ENCODE results near the gene ZC3H6.

- TF ChIP-seq RARB (CRISPR knock-in tag; IDR thresholded peaks at IDR 0.05) (no peak), ZNF565 (CRISPR knock-in tag; conservative IDR thresholded peaks at IDR 0.05; ENCODE audit: low read depth) (no peak), PATZ1 (CRISPR knock-in tag; IDR thresholded peaks at IDR 0.05; ENCODE audit: borderline replicate concordance) (no peak), CSDC2 (CRISPR knock-in tag; IDR thresholded peaks at IDR 0.05) (no peak), ZFP30 (CRISPR knock-in tag; IDR thresholded peaks at IDR 0.05) (no peak)
- TF ChIP-seq, protein P1, sequence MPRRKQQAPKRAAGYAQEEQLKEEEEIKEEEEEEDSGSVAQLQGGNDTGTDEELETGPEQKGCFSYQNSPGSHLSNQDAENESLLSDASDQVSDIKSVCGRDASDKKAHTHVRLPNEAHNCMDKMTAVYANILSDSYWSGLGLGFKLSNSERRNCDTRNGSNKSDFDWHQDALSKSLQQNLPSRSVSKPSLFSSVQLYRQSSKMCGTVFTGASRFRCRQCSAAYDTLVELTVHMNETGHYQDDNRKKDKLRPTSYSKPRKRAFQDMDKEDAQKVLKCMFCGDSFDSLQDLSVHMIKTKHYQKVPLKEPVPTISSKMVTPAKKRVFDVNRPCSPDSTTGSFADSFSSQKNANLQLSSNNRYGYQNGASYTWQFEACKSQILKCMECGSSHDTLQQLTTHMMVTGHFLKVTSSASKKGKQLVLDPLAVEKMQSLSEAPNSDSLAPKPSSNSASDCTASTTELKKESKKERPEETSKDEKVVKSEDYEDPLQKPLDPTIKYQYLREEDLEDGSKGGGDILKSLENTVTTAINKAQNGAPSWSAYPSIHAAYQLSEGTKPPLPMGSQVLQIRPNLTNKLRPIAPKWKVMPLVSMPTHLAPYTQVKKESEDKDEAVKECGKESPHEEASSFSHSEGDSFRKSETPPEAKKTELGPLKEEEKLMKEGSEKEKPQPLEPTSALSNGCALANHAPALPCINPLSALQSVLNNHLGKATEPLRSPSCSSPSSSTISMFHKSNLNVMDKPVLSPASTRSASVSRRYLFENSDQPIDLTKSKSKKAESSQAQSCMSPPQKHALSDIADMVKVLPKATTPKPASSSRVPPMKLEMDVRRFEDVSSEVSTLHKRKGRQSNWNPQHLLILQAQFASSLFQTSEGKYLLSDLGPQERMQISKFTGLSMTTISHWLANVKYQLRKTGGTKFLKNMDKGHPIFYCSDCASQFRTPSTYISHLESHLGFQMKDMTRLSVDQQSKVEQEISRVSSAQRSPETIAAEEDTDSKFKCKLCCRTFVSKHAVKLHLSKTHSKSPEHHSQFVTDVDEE (CRISPR knock-in tag; IDR thresholded peaks at IDR 0.05): no peak
Measured at GRCh38 chr2:112321375-112322320, 46.3 kb downstream of the ZC3H6 start.

All from SK-N-SH treated with all-trans-retinoic acid at 6 μM for 48 hours (cell line).